ENCODE results near the gene AVPI1. TPM values are rescaled to one million over a fixed set of nuclear protein-coding genes. Genes with fewer than 3 reads are reported as not detected.
"Not testable (repeated sequence)": the region's sequence is repeated elsewhere in the genome, so short reads cannot be mapped to it uniquely, and the experiment has no call there.

The AVPI1 gene
- total RNA-seq, 2 donors from 2014 or later: 38.7 to 43.8 TPM

DNA sequence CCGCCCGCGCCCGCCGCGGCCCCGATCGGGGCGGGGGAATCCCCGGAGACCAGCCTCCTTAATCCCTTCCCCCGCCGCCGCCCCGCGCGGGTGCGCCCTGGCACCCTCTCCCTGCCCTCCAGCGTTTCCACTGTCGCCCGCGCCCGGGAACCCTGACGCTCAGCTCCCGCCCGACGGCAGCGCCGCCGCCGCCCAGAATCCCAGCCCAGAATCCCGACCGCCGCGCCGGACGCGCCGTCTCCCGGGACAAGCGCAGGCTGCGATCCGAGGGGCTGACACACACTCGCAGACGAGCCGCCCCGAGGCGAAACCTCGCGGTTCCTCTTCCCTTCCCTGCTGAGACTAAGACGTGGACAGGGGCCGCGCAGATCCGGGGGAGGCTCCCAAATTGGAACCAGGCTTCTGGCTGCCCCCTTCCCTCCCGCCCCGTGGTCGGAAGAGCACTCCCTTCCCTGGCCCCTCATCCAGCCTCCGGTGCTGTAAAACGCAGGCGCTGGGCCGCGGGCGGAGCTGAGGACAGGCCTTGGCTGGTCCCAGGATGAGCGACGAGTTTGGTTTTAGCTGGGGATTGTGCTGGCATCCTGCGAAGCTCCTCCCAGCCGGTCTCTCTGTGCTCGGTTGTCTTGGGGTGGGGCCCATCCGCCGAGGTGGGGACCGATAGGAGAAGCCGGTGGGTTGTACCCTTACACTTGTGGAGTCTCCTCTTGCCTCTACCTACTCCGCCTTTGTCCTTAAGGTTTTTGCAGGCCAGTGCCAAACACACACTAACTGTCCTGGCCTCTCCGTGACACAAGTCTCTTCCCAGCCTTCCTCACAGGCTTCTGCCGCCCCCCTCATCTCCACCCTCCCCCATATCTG is 27.6 kb upstream of the AVPI1 start:
- ATAC-seq (peak; percentile 56), DNase-seq (peak; percentile 74 to 77)
- intact Hi-C loops (cut with DNase I, micrococcal nuclease): no loop called here

DNA sequence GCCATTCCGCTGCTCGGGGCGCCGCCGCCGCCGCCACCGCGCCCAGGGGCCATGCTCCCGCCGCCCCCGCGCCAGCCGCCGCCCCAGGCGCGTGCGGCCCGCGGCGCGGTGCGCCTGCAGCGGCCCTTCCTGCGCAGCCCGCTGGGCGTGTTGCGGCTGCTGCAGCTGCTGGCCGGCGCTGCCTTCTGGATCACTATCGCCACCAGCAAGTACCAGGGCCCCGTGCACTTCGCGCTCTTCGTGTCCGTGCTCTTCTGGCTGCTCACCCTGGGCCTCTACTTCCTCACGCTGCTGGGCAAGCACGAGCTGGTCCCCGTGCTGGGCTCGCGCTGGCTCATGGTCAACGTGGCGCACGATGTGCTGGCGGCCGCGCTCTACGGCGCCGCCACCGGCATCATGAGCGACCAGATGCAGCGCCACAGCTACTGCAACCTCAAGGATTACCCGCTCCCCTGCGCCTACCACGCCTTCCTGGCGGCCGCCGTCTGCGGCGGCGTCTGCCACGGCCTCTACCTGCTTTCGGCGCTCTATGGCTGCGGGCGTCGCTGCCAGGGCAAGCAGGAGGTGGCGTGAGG is 26.9 kb upstream of the AVPI1 start:
- intact Hi-C loops (cut with DNase I, micrococcal nuclease): no loop called here
- DNase-seq (peak; percentile 76 to 79), ATAC-seq (peak; percentile 55)

- peak; percentile 77 to 82 for DNase-seq
- ATAC-seq: peak; percentile 19
- intact Hi-C loops (cut with DNase I, micrococcal nuclease): no loop called here
Observed at GRCh38 chr10:97713339-97713825, 26.3 kb upstream of the AVPI1 start, which contains the start of gene MARVELD1. Gene MARVELD1, plus strand, starts transcription at chr10:97713730. Its CDS starts 147 bp downstream, at chr10:97713877.

DNA sequence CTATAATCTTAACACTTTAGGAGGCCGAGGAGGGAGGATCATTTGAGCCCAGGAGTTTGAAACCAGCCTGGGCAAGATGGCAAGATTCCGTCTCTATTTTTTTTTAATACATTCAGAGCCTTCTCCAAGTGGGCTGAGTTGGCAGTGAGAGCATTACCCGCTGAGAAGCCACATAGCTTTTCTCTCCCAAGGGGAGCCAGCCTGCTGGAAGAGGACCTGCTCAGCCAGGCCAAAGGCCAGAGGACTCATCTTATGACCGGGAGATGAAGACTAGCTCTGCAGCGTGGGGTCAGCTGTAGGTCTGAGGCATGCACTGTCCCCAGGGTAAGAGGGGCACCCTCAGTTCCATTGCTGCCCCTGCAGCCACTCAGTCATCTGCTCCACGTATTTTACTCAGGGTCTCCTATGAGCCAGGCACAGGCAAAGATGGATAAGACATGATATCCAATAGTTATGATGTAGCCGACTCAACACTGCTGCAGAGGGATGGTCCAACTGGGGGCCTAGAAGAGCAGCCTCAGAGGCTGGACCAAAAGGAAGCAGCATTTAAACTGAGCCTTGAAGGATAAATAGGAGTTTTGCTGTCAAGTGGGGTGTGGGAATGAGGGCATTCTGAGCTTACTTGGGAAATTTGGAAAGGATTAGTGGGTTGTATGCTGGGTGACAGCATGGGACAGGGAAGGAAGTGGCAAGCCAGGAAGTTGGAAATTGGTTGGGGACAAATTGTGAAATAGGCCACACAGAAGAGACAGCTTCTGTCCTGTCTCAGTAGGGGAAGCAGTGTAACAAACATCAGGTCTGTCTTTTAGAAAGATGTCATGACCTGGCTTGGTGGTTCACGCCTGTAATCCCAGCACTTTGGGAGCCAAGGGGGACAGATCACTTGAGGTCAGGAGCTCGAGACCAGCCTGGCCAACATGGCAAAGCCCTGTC is 24.9 kb upstream of the AVPI1 start:
- no peak for ATAC-seq
- intact Hi-C loops (cut with DNase I, micrococcal nuclease): no loop called here
- DNase-seq: no peak

DNA sequence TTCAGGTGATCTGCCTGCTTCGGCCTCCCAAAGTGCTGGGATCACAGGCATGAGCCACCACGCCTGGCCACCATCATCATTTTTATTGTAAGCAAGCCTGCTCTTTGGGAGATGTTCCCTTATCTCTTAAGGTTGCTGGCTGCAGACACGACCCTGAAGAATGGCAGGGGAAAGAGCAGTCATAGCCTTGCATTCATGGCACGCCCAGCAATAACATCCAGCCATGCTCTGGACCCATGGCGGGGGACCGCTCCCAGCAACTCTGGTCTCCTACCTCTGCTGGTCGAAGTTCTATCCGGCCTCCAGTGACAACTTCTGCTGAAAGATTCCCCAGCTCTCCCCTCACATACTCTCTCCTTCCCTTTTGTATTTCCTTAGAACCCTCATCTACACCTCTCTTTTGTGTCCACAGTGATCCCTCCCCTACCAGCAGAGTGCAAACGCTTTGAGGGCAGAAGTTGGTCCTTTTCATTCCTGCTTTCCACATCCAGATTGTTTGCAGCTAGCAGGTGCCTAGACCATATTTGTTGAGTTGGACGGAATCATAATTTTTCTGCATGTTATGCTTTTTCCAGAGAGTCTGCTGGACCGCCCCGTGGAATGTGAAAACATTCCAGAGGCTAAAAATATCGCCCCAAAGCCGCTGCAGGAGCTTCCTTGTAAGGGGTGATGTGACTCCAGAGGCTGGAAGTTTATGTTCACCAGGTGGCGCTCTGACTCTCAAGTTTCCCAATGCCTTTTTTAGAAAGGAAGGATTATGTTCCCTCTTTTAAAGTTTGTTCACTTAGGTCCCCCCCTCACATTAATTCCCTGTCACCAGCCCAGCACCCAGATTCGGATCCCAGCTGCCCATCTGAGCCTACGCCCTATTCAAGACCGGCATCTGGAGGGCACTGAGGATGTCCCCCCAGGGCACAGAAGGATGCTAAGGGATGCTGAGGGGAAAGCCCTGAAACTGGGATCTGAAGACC is 22.2 kb upstream of the AVPI1 start:
- DNase-seq (peak; percentile 68 to 83), ATAC-seq (peak; percentile 34)
- intact Hi-C loops (cut with DNase I, micrococcal nuclease): no loop called here

DNA sequence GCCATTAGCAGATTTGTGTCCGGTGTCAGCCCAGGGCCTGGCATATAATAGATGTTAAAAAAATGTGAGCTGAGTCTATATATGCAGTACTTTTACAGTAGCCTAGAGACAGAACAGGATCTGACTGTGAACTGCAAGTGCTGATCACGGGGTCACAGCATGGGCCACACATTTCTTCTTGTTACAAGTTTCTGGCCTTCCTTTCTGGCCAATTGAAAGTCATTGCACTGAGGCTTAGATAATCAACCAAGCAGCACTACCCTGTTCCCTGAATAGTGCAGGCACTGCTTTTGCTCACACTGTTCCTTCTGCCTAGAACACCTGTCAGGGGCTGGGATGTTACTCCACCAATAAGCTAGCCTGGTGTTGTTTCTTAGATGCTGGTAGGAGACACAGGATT is 21.1 kb upstream of the AVPI1 start:
- DNase-seq (no peak), ATAC-seq (no peak)
- intact Hi-C loops (cut with DNase I, micrococcal nuclease): no loop called here

GRCh38 chr10:97707134-97707861 is 20.3 kb upstream of the AVPI1 start:
- intact Hi-C loops (cut with DNase I, micrococcal nuclease): no loop called here
- ATAC-seq (no peak), DNase-seq (no peak)

- no peak for ATAC-seq
- intact Hi-C loops (cut with DNase I, micrococcal nuclease): no loop called here
- no peak for DNase-seq
Observed at GRCh38 chr10:97705006-97705670, 18.1 kb upstream of the AVPI1 start.

- intact Hi-C loops (cut with DNase I, micrococcal nuclease): no loop called here
- no peak for ATAC-seq
- no peak for DNase-seq
Observed at GRCh38 chr10:97704341-97704740, 17.3 kb upstream of the AVPI1 start.

DNA sequence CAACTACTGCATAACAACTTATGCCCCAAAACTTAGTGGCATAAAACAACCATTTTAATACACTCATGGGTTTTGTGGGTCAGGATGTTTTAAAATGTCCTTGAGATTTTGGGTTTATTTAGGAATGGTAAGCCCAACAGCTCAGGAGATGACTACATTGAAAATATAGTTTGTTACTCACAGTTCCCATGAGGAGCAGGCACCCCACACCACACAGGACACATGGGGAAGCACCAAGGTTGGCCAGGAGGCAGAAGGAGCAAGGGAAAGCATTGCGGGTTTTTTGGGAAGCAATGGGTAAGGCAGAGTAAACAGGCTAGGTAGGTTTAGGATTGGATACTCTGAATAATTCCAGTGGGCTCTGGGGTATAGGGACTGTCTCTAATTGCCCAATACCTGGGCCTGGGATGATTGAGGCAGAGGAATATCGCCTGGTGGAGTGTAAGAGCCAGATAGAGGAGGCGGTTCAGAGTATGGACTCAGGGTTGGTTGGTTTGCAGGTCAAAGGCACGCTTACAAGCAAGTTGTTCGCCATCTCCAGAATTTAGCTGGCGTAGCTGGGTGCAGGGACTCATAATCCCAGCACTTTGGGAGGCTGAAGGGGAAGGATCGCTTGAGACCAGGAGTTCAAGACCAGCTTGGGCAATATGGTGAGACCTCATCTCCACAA is 16.5 kb upstream of the AVPI1 start:
- DNase-seq: no peak
- intact Hi-C loops (cut with DNase I, micrococcal nuclease): no loop called here
- no peak for ATAC-seq

- intact Hi-C loops (cut with DNase I, micrococcal nuclease): no loop called here
- ATAC-seq: peak; percentile 69
- DNase-seq: peak in 1 of 2 donors; percentile 41
Observed at GRCh38 chr10:97701438-97702069, 14.5 kb upstream of the AVPI1 start.

DNA sequence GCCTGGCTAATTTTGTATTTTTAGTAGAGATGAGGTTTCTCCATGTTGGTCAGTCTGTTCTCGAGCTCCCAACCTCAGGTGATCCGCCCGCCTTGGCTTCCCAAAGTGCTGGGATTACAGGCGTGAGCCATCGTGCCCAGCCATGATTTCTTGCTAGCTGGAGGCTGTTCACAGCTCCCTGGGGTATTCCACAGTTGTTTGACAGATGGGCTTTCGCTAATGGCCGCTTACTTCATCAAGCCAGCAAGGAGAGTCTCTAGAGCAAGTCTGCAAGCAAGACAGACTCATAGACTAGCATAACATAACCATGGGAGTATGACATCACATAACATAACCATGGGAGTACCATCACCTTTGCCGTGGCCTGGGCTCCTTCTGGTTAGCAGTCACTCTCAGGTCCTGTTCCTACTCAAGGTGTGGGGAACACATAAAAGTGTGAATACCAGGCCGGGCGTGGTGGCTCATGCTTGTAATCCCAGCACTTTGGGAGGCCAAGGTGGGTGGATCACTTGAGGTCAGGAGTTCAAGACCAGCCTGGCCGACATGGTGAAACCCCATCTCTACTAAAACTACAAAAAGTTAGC is 11.1 kb upstream of the AVPI1 start:
- intact Hi-C loops (cut with DNase I, micrococcal nuclease); DNase-seq: not testable (repeated sequence)
- peak; percentile 29 for ATAC-seq

GRCh38 chr10:97690133-97690532 is 3.1 kb upstream of the AVPI1 start:
- intact Hi-C loops (cut with DNase I, micrococcal nuclease): no loop called here
- no peak for ATAC-seq
- DNase-seq: no peak

DNA sequence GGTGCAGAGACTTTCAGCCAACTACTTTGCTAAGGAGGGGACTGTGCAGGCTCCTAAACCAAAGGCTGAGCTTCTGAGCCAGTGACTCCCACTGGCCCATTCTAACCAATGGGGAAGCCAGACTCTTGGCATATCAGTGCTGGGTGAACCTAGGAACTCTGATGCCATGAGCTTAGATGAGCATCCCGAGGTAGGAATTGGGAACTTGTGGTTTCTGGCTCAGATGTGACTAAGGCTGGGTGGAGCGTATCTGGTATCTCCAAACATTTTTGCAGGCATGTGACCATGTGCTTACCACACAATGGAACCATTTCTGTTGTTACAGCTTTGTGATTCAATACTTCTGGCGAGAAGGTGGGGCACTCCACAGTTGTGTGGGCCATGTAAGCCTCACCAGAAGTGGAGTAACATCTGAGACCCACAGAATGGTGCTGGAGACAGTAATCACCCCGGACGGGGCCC is 2.5 kb upstream of the AVPI1 start:
- intact Hi-C loops (cut with DNase I, micrococcal nuclease): loop anchor here in 1 of 2 donors (10.0 kb wide), 1 partner anchor 45 kb away; the partner anchor contains the start of gene ZFYVE27
- no peak for ATAC-seq
- no peak for DNase-seq

Data from left colon (tissue), 2 donors.